OCI-LY7 (cell line): ENCODE results near the gene IGLL5. TPM values are rescaled to one million over a fixed set of nuclear protein-coding genes. Genes with fewer than 3 reads are reported as not detected.

Experiments
- BruUV-seq: library from RNA; stranded (reverse); fragments of 400-500 nt; replicated peaks from 2 replicates; lab custom pipeline; 2021; lab: Mats Ljungman, UMichigan
- CTCF ChIA-PET: fragments of 300-600 bp; sonication (Branson Sonifier 250); formaldehyde crosslinking; loops from one replicate; lab custom pipeline; 2022; ENCODE audit warnings: antibody characterized with exemption; ENCODE audit not compliant: unreplicated experiment; lab: Charles Lee
- POLR2A ChIA-PET: fragments of 300-600 bp; sonication (Branson Sonifier 250); formaldehyde crosslinking; loops from one replicate; lab custom pipeline; 2022; ENCODE audit warnings: antibody characterized with exemption; lab: Charles Lee
- DNase-seq: peaks from one replicate; pipeline ENCODE4 v3.0.0-alpha.2; 2015; ENCODE audit warnings: low spot score
- H2AFZ ChIP-seq: fragments of 200-600 bp; sonication (generic), shearing (Covaris generic); 2 replicates; pipeline ENCODE4 v1.6.1; 2014; ENCODE audit warnings: mild to moderate bottlenecking, antibody characterized with exemption, low read length, moderate library complexity
- H3K27ac ChIP-seq: fragments of 200-600 bp; sonication (generic); 2 replicates; pipeline ENCODE4 v1.5.1; 2014; ENCODE audit warnings: mixed run types, low read depth, mild to moderate bottlenecking, moderate library complexity, low read length, inconsistent platforms; ENCODE audit not compliant: poor library complexity, severe bottlenecking
- H3K36me3 ChIP-seq: fragments of 200-600 bp; sonication (generic); 2 replicates; pipeline ENCODE4 v1.6.1; 2014; ENCODE audit warnings: mild to moderate bottlenecking, antibody characterized with exemption, low read length, moderate library complexity, mixed read lengths; ENCODE audit not compliant: insufficient read depth
- H3K4me1 ChIP-seq: fragments of 200-600 bp; sonication (generic); 2 replicates; pipeline ENCODE4 v1.5.1; 2014; ENCODE audit warnings: mild to moderate bottlenecking, low read length; ENCODE audit not compliant: insufficient read depth, poor library complexity, severe bottlenecking
- H3K4me2 ChIP-seq: fragments of 200-600 bp; sonication (generic); 2 replicates; pipeline ENCODE4 v1.6.1; 2014; ENCODE audit warnings: mild to moderate bottlenecking, low read length
- H3K4me3 ChIP-seq: fragments of 200-600 bp; sonication (generic); 2 replicates; pipeline ENCODE4 v1.5.1; 2014; ENCODE audit warnings: mild to moderate bottlenecking, low read depth, low read length; ENCODE audit not compliant: poor library complexity, severe bottlenecking
- H3K79me2 ChIP-seq: fragments of 200-600 bp; sonication (generic); 2 replicates; pipeline ENCODE4 v1.6.1; 2016; ENCODE audit warnings: low read depth, mild to moderate bottlenecking, low read length, moderate library complexity, mixed read lengths; ENCODE audit not compliant: insufficient read depth
- H3K9me2 ChIP-seq: fragments of 200-600 bp; sonication (generic); 2 replicates; pipeline ENCODE4 v1.6.1; 2016; ENCODE audit warnings: mild to moderate bottlenecking, low read length, mixed read lengths; ENCODE audit not compliant: insufficient read depth
- H3K9me3 ChIP-seq: fragments of 200-600 bp; sonication (generic); 2 replicates; pipeline ENCODE4 v1.6.1; 2014; ENCODE audit warnings: mild to moderate bottlenecking, mixed run types, low read length, mixed read lengths
- H4K20me1 ChIP-seq: fragments of 200-600 bp; sonication (generic); 2 replicates; pipeline ENCODE4 v1.6.1; 2014; ENCODE audit warnings: mild to moderate bottlenecking, antibody characterized with exemption, low read length, moderate library complexity, mixed read lengths; ENCODE audit not compliant: insufficient read depth
- CTCF ChIP-seq: fragments of 200-600 bp; sonication (generic); conservative IDR thresholded peaks from 2 replicates; pipeline ENCODE4 v1.5.1; 2014; ENCODE audit warnings: mild to moderate bottlenecking, antibody characterized with exemption, low read length, moderate library complexity, mixed read lengths
- EZH2phosphoT487 ChIP-seq: fragments of 200-600 bp; sonication (generic); IDR thresholded peaks from 2 replicates; pipeline ENCODE4 v1.6.1; 2018; ENCODE audit warnings: low read depth, borderline replicate concordance, mild to moderate bottlenecking, mixed run types, antibody characterized with exemption, low read length, moderate library complexity, mixed read lengths
- intact Hi-C: fragments of 100-400 bp; cut with micrococcal nuclease; formaldehyde crosslinking; loops from one replicate; pipeline ENCODE4 v1.10.0; 2022; ENCODE audit not compliant: unreplicated experiment
- total RNA-seq, 2 experiments: library from RNA; depleted of rRNA in 1 of 2; stranded (reverse); fragments of >200 nt in 1 of 2; shearing (Covaris generic) in 1 of 2; gene quantifications; 2 replicates each; pipeline ENCODE4 v1.2.3, GENCODE V29; 2014 to 2022

The IGLL5 gene
- total RNA-seq, 2 experiments from 2014 or later: 219 to 364 TPM

GRCh38 chr22:22912988-22913253 lies 25.3 kb downstream of the IGLL5 start:
- ChIA-PET POLR2A (interaction anchor here (2.6 kb wide), 1 partner anchor 10 kb away, joined by 9 read pairs; no protein-coding TSS in a partner anchor), CTCF (no interaction called here)
- Histone ChIP-seq H3K4me1 (peaks cover 51% of the 10 kb centered on the region), H3K4me2 (no peak overlapping the region), H4K20me1 (no peaks in the 10 kb centered on the region), H3K79me2 (no peaks in the 10 kb centered on the region), H3K27ac (peak overlapping the region; percentile 4), H3K9me2 (no peaks in the 10 kb centered on the region), H3K4me3 (no peak overlapping the region), H3K36me3 (peaks cover 4% of the 10 kb centered on the region; the same call in 1 of the 2 replicates), H3K9me3 (no peaks in the 10 kb centered on the region), H2AFZ (no peak overlapping the region)
- no TSS peak for BruUV-seq
- TF ChIP-seq EZH2phosphoT487 (no peak), CTCF (no peak)
- intact Hi-C loops: no loop called here
- DNase-seq: no peak

DNA sequence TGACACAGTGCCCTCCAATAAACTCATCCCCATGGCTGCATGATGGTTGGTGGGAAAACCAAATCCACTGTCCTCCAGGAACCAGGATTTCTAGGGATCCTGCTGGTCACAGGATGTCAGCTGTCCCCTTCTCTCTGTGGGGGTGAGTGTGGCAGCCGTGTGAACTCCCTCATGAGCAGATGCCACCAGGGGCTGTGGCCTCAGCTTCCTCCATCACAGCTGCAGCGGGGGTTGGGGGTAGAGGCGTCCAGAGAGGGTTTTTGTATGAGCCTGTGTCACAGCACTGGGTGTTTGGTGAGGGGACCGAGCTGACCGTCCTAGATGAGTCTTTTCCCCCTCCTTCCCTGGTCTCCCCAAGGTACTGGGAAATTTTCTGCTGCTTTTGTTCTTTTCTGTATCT lies 26.4 kb downstream of the IGLL5 start:
- H3K4me2 ChIP-seq: peak overlapping the region; percentile 66
- peak overlapping the region; percentile 41 for H3K27ac ChIP-seq
- no peaks in the 10 kb centered on the region for H3K9me3 ChIP-seq
- H2AFZ ChIP-seq: no peak overlapping the region
- H3K4me3 ChIP-seq: peak overlapping the region; percentile 16
- peak; percentile 79 for DNase-seq
- H3K9me2 ChIP-seq: no peaks in the 10 kb centered on the region
- H4K20me1 ChIP-seq: no peaks in the 10 kb centered on the region
- H3K4me1 ChIP-seq: peaks cover 51% of the 10 kb centered on the region
- ChIA-PET CTCF (no interaction called here), POLR2A (interaction anchor here (1.3 to 2.6 kb wide), 2 partner anchors 11 to 17 kb away, joined by 5 to 9 read pairs; no protein-coding TSS in a partner anchor)
- H3K36me3 ChIP-seq: peaks cover 4% of the 10 kb centered on the region; the same call in 1 of the 2 replicates
- intact Hi-C loops: loop anchor here (1.0 kb wide), 1 partner anchor 17 kb away; no protein-coding TSS in a partner anchor
- BruUV-seq: no TSS peak
- TF ChIP-seq CTCF (no peak), EZH2phosphoT487 (no peak)
- H3K79me2 ChIP-seq: no peaks in the 10 kb centered on the region

DNA sequence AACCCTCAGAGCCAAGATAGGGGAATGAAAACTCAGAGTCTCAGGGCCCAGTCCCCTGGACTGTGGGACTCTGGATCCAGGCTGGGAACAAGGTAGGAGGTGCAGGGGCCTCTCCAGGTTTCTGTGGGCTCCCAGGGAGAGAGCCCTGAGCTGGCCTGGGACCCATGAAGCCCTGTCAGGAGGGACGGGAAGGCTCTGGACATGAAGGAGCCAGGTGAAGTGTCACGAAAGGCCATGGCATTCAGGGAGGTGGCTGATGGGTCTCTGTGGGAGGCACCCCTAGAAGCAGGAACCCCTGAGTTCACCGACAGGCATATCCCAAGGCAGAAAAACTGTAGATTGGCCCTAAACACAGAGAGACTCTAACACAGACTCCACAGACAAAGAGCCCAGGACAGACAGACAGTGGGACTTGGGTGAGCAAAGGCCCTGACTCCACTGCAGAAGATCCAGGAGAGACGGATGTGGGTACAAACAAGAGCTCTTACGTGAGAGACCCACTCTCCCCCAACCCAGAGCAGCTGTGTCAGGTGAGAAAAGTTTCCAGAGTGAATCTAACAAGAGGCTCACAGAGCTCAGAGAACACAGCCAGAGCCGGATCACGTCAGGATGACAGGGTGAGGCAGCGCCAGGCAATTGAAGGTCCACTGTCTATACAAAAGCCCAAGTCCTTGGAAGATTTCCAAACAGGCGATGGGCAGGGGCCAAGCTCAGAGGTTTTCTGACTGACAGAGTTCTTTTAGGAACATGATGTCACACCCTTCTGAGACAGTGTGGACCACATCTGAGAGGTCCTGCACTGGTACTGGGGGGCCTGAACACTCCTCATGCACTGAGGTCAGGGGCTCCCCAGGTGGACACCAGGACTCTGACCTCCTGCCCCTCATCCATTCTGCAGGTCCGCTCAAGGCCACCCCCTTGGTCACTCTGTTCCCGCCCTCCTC lies 27.4 kb downstream of the IGLL5 start:
- BruUV-seq: no TSS peak
- Histone ChIP-seq H3K9me3 (no peaks in the 10 kb centered on the region), H3K4me2 (peak overlapping the region; percentile 66), H3K79me2 (no peaks in the 10 kb centered on the region), H3K9me2 (no peaks in the 10 kb centered on the region), H3K4me3 (no peak overlapping the region), H3K27ac (peak overlapping the region; percentile 41), H2AFZ (no peak overlapping the region), H3K4me1 (peaks cover 47% of the 10 kb centered on the region), H3K36me3 (peaks cover 4% of the 10 kb centered on the region; the same call in 1 of the 2 replicates), H4K20me1 (no peaks in the 10 kb centered on the region)
- ChIA-PET CTCF (interaction anchor here (1.0 kb wide), 1 partner anchor 16 kb away, joined by 3 read pairs; no protein-coding TSS in a partner anchor), POLR2A (no interaction called here)
- no peak for DNase-seq
- TF ChIP-seq CTCF (no peak), EZH2phosphoT487 (no peak)
- intact Hi-C loops: loop anchor here (1.0 kb wide), 1 partner anchor 16 kb away; no protein-coding TSS in a partner anchor
